Measurements from ENCODE around the gene CYFIP2.
"Not testable (repeated sequence)": the region's sequence is repeated elsewhere in the genome, so short reads cannot be mapped to it uniquely, and the experiment has no call there.

The CYFIP2 gene

DNA sequence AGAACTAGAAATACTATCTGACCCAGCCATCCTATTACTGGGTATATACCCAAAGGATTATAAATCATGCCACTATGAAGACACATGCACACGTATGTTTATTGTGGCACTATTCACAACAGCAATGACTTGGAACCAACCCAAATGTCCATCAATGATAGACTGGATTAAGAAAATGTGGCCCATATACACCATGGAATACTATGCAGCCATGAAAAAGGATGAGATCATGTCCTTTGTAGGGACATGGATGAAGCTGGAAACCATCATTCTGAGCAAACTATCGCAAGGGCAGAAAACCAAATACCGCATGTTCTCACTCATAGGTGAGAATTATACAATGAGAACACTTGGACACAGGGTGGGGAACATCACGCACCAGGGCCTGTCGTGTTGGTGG lies 164.0 kb downstream of the CYFIP2 start:
- not testable (repeated sequence) for H3K4me3 ChIP-seq (ENCODE audit: low read depth in 1 of 2, low read length in 2 of 2); H3K27me3 ChIP-seq (ENCODE audit: low read depth, low read length); H3K9me3 ChIP-seq (ENCODE audit: control insufficient read depth in 1 of 2, low read length in 2 of 2); H3K27ac ChIP-seq (ENCODE audit: low read length); H3K4me1 ChIP-seq (ENCODE audit: control insufficient read depth in 1 of 2, insufficient read depth in 2 of 2, low read length in 2 of 2); H3K36me3 ChIP-seq (ENCODE audit: control insufficient read depth in 1 of 2, insufficient read depth in 2 of 2, low read length in 2 of 2)

DNA sequence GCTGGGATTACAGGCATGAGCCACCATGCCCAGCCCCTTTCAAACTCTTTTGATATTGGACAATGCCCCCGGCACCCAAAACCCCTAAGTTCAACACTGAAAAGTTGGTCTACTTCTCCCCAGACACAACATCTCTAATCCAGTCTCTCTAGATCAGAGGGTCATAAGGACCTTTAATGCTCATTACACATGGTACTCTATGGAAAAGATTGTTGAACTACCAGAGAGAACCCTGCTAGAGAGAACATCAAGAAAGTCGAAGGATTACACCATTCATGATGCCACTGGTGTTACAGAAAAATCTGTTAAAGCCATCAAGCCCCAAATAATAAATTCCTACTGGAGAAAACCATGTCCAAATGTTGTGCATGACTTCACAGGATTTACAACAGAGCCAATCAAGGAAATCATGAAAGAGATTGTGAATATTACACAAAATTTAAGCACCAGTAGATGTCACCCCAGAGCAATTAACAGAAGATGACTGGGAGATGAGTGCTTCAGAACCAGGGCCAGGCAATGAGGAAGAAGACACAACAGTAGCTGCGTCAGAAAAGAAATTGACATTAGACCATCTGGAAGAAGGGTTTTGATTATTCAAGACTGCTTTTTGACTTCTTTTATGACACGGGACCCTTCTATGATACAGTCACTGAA lies 165.7 kb downstream of the CYFIP2 start:
- Histone ChIP-seq H3K4me1 (ENCODE audit: control insufficient read depth in 1 of 2, insufficient read depth in 2 of 2, low read length in 2 of 2) (peaks cover 0 to 3% of the 10 kb centered on the region in 2 donors), H3K4me3 (ENCODE audit: low read depth in 1 of 2, low read length in 2 of 2) (no peak overlapping the region), H3K27ac (ENCODE audit: low read length) (no peak overlapping the region), H3K36me3 (ENCODE audit: control insufficient read depth in 1 of 2, insufficient read depth in 2 of 2, low read length in 2 of 2) (no peaks in the 10 kb centered on the region), H3K27me3 (ENCODE audit: low read depth, low read length) (no peaks in the 10 kb centered on the region), H3K9me3 (ENCODE audit: control insufficient read depth in 1 of 2, low read length in 2 of 2) (no peaks in the 10 kb centered on the region)

DNA sequence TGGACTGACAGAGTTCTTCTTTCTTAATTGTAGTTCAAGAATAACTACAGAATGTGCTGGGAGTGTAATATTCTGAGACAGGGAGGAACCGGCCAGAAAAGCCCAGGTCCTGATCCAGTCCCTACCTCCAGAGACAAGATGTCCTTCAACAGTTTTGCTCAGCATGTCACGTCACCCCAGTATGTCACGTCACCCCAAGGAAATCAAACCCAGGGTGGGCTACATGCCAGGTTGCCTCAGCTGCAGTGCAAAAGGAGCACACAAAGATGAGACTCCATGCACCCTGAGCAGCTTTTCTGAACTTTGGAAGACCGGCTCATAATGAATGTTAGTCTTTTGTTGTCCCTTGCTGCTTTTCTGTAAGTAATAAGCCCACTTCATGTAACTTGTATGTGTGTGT lies 168.2 kb downstream of the CYFIP2 start:
- Histone ChIP-seq H3K4me3 (ENCODE audit: low read depth in 1 of 2, low read length in 2 of 2) (no peak overlapping the region), H3K27ac (ENCODE audit: low read length) (no peak overlapping the region), H3K36me3 (ENCODE audit: control insufficient read depth in 1 of 2, insufficient read depth in 2 of 2, low read length in 2 of 2) (no peaks in the 10 kb centered on the region), H3K27me3 (ENCODE audit: low read depth, low read length) (no peaks in the 10 kb centered on the region), H3K4me1 (ENCODE audit: control insufficient read depth in 1 of 2, insufficient read depth in 2 of 2, low read length in 2 of 2) (peaks cover 0 to 3% of the 10 kb centered on the region in 2 donors), H3K9me3 (ENCODE audit: control insufficient read depth in 1 of 2, low read length in 2 of 2) (no peaks in the 10 kb centered on the region)

DNA sequence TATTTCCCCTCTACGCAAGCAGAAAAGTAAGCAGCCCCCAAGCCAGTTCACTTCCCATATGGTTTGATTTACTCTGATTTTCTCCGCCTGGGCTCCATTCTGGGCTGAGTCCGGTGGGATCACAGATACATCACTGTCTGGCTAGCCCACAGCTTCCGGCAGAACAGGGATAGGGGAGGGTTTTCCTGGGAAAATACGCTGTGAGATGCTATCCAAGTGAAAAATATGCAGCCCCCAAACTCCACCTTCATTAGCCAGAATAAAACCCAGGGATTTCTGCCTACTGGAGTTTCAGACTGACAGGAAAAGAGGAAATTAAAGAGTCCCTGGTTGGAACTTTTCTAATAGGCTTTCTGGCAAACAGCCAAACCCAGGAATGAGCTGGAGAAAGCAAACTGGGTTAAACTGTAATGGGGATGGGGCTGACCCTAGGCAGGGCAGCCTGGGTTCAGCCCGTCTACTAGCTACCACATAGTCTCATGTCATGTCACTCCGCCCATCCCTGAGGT lies 177.2 kb downstream of the CYFIP2 start:
- no peaks in the 10 kb centered on the region for H3K9me3 ChIP-seq (ENCODE audit: control insufficient read depth in 1 of 2, low read length in 2 of 2)
- no peaks in the 10 kb centered on the region for H3K36me3 ChIP-seq (ENCODE audit: control insufficient read depth in 1 of 2, insufficient read depth in 2 of 2, low read length in 2 of 2)
- no peak overlapping the region for H3K27ac ChIP-seq (ENCODE audit: low read length)
- H3K27me3 ChIP-seq (ENCODE audit: low read depth, low read length) = no peaks in the 10 kb centered on the region
- no peak overlapping the region for H3K4me3 ChIP-seq (ENCODE audit: low read depth in 1 of 2, low read length in 2 of 2)
- no peaks in the 10 kb centered on the region for H3K4me1 ChIP-seq (ENCODE audit: control insufficient read depth in 1 of 2, insufficient read depth in 2 of 2, low read length in 2 of 2)

DNA sequence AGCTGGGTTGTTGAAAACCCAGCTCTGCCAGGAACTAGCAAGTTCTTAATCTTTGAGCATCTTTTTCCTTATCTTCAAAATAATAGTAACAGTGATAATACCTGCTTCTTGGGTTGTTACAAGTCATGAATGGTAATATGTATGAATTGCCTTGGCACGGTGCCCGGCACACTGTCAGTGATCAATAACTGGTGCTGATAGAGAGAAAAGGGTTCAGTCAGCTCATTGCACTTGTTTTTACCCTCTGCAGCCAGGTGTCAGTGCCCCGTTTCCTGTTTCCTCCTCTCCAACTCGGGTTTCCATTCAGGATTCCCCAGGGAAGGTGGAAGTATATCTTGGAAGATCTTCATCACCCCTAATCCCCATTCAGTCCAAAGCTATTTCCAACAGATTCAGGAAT lies 178.3 kb downstream of the CYFIP2 start:
- Histone ChIP-seq H3K36me3 (ENCODE audit: control insufficient read depth in 1 of 2, insufficient read depth in 2 of 2, low read length in 2 of 2) (no peaks in the 10 kb centered on the region), H3K4me3 (ENCODE audit: low read depth in 1 of 2, low read length in 2 of 2) (no peak overlapping the region), H3K27me3 (ENCODE audit: low read depth, low read length) (no peaks in the 10 kb centered on the region), H3K9me3 (ENCODE audit: control insufficient read depth in 1 of 2, low read length in 2 of 2) (no peaks in the 10 kb centered on the region), H3K27ac (ENCODE audit: low read length) (no peak overlapping the region), H3K4me1 (ENCODE audit: control insufficient read depth in 1 of 2, insufficient read depth in 2 of 2, low read length in 2 of 2) (peaks cover 0 to 5% of the 10 kb centered on the region in 2 donors)
